GM19328 (cell line): ENCODE measurements around the gene GRWD1.

Experiments used
- ATAC-seq: cut with Tn5 transposase; IDR thresholded peaks from one replicate; pipeline ENCODE4 v1.9.1; 2021; ENCODE audit warnings: mild to moderate bottlenecking, moderate library complexity; ENCODE audit not compliant: unreplicated experiment

Gene GRWD1

GRCh38 chr19:48421548-48421947, 24.2 kb upstream of the GRWD1 start:
- ATAC-seq = no peak

GRCh38 chr19:48424694-48425219, 21.0 kb upstream of the GRWD1 start:
- no peak for ATAC-seq

GRCh38 chr19:48428670-48429069, 17.1 kb upstream of the GRWD1 start:
- no peak for ATAC-seq

GRCh38 chr19:48433337-48433736, 12.4 kb upstream of the GRWD1 start:
- no peak for ATAC-seq

- ATAC-seq = no peak
These were observed 9.2 kb upstream of the GRWD1 start for GRCh38 chr19:48436586-48436985.

GRCh38 chr19:48441360-48442050, 4.3 kb upstream of the GRWD1 start:
- no peak for ATAC-seq

- no peak for ATAC-seq
These were observed 3.4 kb upstream of the GRWD1 start for GRCh38 chr19:48442116-48443035.

- no peak for ATAC-seq
These were observed 2.5 kb upstream of the GRWD1 start for GRCh38 chr19:48443256-48443655.

GRCh38 chr19:48443731-48444128, 2.1 kb upstream of the GRWD1 start:
- ATAC-seq = no peak

GRCh38 chr19:48444129-48444935, 1.5 kb upstream of the GRWD1 start:
- ATAC-seq = no peak

- no peak for ATAC-seq
These were observed 915 bp upstream of the GRWD1 start for GRCh38 chr19:48444936-48445200.

- ATAC-seq = peak; percentile 6
These were observed 552 bp upstream of the GRWD1 start for GRCh38 chr19:48445256-48445605.

- no peak for ATAC-seq
These were observed 796 bp downstream of the GRWD1 start for GRCh38 chr19:48446579-48446978.

- ATAC-seq = no peak
These were observed 2.8 kb downstream of the GRWD1 start for GRCh38 chr19:48448563-48448962.

- ATAC-seq = no peak
These were observed 4.7 kb downstream of the GRWD1 start for GRCh38 chr19:48450441-48450840.

- no peak for ATAC-seq
These were observed 5.1 kb downstream of the GRWD1 start for GRCh38 chr19:48450863-48451262.

- no peak for ATAC-seq
These were observed 5.8 kb downstream of the GRWD1 start for GRCh38 chr19:48451624-48452023.

GRCh38 chr19:48452289-48453190, 6.8 kb downstream of the GRWD1 start:
- ATAC-seq = no peak

- no peak for ATAC-seq
These were observed 8.5 kb downstream of the GRWD1 start for GRCh38 chr19:48454150-48454730.
